ENCODE data around the gene BACE1. TPM values are rescaled to one million over a fixed set of nuclear protein-coding genes. Genes with fewer than 3 reads are reported as not detected.

Gene BACE1
- polyA plus RNA-seq, 1 donor from 2014 or later = 21.0 TPM

DNA sequence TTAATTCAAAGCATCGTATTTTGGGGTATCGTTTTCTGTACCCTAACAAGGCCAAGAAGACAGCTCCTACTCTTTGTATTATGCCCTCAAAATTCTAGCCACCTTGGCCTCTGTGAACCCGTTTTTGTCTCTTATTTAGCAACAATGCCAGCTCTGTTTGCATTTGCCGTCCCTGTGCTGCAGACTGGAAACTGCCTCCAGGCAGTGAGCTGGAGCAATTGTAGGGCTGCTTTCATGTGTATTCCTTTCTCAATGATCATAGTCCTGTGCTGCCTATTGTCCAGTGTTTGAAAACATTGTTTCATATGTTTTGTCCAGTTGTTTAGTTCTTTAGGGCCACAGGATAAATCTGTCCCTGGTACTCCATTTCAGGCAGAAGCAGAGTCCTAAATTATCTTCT, 44.8 kb downstream of the BACE1 start:
- Histone ChIP-seq H3K27ac (ENCODE audit: low read length) (no peak overlapping the region), H3K27me3 (ENCODE audit: insufficient read depth, low read depth, low read length) (no peaks in the 10 kb centered on the region), H3K9me2 (ENCODE audit: insufficient read depth, low read length) (no peaks in the 10 kb centered on the region), H3K9me3 (ENCODE audit: low read length) (no peaks in the 10 kb centered on the region), H3K79me2 (replicated peaks; ENCODE audit: insufficient read depth, low read length) (no peaks in the 10 kb centered on the region), H2AFZ (ENCODE audit: low read depth, low read length) (no peak overlapping the region), H3K4me3 (ENCODE audit: low read length) (no peak overlapping the region), H3K4me2 (ENCODE audit: low read length) (no peak overlapping the region), H3K36me3 (ENCODE audit: insufficient read depth, low read length) (no peaks in the 10 kb centered on the region), H3K9ac (ENCODE audit: low read length) (no peak overlapping the region), H3F3A (ENCODE audit: insufficient read depth, low read length, poor library complexity, severe bottlenecking) (no peaks in the 10 kb centered on the region), H4K20me1 (ENCODE audit: insufficient read depth) (no peaks in the 10 kb centered on the region)
- TF ChIP-seq EP300 (conservative IDR thresholded peaks at IDR 0.05; ENCODE audit: poor library complexity, severe bottlenecking) (no peak), RAD21 (conservative IDR thresholded peaks at IDR 0.05) (no peak), EZH2 (IDR thresholded peaks at IDR 0.05; ENCODE audit: borderline replicate concordance, insufficient read depth, low read length, poor library complexity, severe bottlenecking) (no peak), MXI1 (conservative IDR thresholded peaks at IDR 0.05; ENCODE audit: poor library complexity, severe bottlenecking) (no peak), SMC3 (conservative IDR thresholded peaks at IDR 0.05; ENCODE audit: poor library complexity) (no peak), TAF1 (IDR thresholded peaks at IDR 0.05; ENCODE audit: low read depth) (no peak), POLR2AphosphoS5 (IDR thresholded peaks at IDR 0.05) (no peak), REST (IDR thresholded peaks at IDR 0.05; ENCODE audit: borderline replicate concordance) (no peak)
- TF ChIP-seq, protein P1, sequence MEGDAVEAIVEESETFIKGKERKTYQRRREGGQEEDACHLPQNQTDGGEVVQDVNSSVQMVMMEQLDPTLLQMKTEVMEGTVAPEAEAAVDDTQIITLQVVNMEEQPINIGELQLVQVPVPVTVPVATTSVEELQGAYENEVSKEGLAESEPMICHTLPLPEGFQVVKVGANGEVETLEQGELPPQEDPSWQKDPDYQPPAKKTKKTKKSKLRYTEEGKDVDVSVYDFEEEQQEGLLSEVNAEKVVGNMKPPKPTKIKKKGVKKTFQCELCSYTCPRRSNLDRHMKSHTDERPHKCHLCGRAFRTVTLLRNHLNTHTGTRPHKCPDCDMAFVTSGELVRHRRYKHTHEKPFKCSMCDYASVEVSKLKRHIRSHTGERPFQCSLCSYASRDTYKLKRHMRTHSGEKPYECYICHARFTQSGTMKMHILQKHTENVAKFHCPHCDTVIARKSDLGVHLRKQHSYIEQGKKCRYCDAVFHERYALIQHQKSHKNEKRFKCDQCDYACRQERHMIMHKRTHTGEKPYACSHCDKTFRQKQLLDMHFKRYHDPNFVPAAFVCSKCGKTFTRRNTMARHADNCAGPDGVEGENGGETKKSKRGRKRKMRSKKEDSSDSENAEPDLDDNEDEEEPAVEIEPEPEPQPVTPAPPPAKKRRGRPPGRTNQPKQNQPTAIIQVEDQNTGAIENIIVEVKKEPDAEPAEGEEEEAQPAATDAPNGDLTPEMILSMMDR (IDR thresholded peaks at IDR 0.05; ENCODE audit: poor library complexity, severe bottlenecking) = no peak

- Histone ChIP-seq H3K27me3 (ENCODE audit: insufficient read depth, low read depth, low read length) (no peaks in the 10 kb centered on the region), H3F3A (ENCODE audit: insufficient read depth, low read length, poor library complexity, severe bottlenecking) (no peaks in the 10 kb centered on the region), H3K9ac (ENCODE audit: low read length) (no peak overlapping the region), H3K9me2 (ENCODE audit: insufficient read depth, low read length) (no peaks in the 10 kb centered on the region), H4K20me1 (ENCODE audit: insufficient read depth) (no peaks in the 10 kb centered on the region), H3K79me2 (replicated peaks; ENCODE audit: insufficient read depth, low read length) (no peaks in the 10 kb centered on the region), H3K27ac (ENCODE audit: low read length) (no peak overlapping the region), H3K9me3 (ENCODE audit: low read length) (no peaks in the 10 kb centered on the region), H3K4me3 (ENCODE audit: low read length) (no peak overlapping the region), H3K36me3 (ENCODE audit: insufficient read depth, low read length) (no peaks in the 10 kb centered on the region), H3K4me2 (ENCODE audit: low read length) (no peak overlapping the region), H2AFZ (ENCODE audit: low read depth, low read length) (no peak overlapping the region)
- TF ChIP-seq EZH2 (IDR thresholded peaks at IDR 0.05; ENCODE audit: borderline replicate concordance, insufficient read depth, low read length, poor library complexity, severe bottlenecking) (no peak), POLR2AphosphoS5 (IDR thresholded peaks at IDR 0.05) (no peak), REST (IDR thresholded peaks at IDR 0.05; ENCODE audit: borderline replicate concordance) (no peak), EP300 (conservative IDR thresholded peaks at IDR 0.05; ENCODE audit: poor library complexity, severe bottlenecking) (no peak)
These were observed 46.2 kb downstream of the BACE1 start for GRCh38 chr11:117269856-117270255.

Measured in neural cell (in vitro differentiated cells).